T-helper 2 cell treated with Interferon-gamma antibody and Interleukin-4, amounts not matched to agents 5 μg/mL and 100 μg/mL, for 36 hours (primary cell): ENCODE results near the gene SH3GL2.

Experiments used
- DNase-seq: peaks from one replicate; pipeline ENCODE4 v3.0.0; 2021; ENCODE audit warnings: low spot score
- H3K27ac Mint-ChIP-seq: one replicate; pipeline ENCODE4 v1.8.0; 2021; ENCODE audit warnings: mild to moderate bottlenecking, mixed read lengths
- H3K27me3 Mint-ChIP-seq: one replicate; pipeline ENCODE4 v1.8.0; 2021; ENCODE audit warnings: low read depth, mixed read lengths
- H3K36me3 Mint-ChIP-seq: one replicate; pipeline ENCODE4 v1.8.0; 2021; ENCODE audit warnings: low read depth, mixed read lengths
- H3K4me1 Mint-ChIP-seq: one replicate; pipeline ENCODE4 v1.8.0; 2021; ENCODE audit warnings: low read depth, mixed read lengths
- H3K4me3 Mint-ChIP-seq: one replicate; pipeline ENCODE4 v1.8.0; 2022; ENCODE audit warnings: mild to moderate bottlenecking, moderate library complexity, mixed read lengths
- H3K9me3 Mint-ChIP-seq: one replicate; pipeline ENCODE4 v1.8.0; 2021; ENCODE audit warnings: mixed read lengths

The SH3GL2 gene

DNA sequence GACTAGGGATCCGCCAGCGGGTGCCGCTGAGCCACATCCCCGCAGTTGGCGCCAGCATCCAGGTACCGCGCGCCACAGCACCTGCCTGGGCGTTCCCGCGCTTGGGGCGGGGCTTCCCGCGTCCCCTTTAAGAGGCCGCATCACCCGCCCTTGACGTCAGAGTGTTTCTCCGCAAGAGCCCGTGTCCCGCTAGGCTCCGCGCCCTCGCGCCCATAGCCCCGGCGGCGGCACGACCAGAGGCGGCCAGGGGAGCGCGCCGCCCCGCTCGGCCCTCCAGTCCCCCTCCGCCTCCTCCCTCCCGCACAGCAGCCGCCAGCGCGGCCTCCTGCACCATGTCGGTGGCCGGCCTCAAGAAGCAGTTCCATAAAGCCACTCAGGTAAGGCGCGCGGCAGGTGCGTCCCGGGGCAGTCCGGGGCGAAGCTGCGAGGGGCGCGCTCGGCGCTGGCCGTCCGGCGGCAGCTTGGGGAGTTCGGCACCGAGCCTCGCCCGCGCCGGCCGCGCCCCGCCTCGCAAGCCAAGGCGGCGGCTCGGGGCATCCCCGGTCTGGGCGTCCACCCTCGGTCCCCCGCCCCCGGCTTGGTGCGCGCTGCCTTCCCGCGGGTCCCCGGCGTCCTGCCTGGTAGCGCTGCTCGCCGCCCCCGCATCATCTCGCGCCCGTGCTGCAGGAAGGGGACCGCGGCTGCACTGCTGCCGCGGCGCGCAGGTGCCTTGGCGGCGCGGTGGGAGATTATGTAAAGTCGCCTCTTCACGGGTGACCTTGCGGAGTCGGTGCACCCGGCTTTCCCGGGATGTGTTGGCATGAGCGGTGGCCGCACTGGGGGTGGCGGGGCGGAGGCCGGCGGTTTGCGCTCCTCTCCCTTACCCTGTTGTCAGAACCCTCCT lies at the start of gene SH3GL2:
Gene SH3GL2, plus strand, starts transcription at position 156 of the 883 bp plus-strand sequence.
- H3K4me1 Mint-ChIP-seq, result no peaks in the 10 kb centered on the region
- peaks cover 31% of the 10 kb centered on the region for H3K27me3 Mint-ChIP-seq
- DNase-seq, result no peak
- no peaks in the 10 kb centered on the region for H3K36me3 Mint-ChIP-seq
- peak within 1 kb of the TSS; percentile 60 for H3K4me3 Mint-ChIP-seq
- no peaks in the 10 kb centered on the region for H3K9me3 Mint-ChIP-seq
- H3K27ac Mint-ChIP-seq, result no peak within 1 kb of the TSS

DNA sequence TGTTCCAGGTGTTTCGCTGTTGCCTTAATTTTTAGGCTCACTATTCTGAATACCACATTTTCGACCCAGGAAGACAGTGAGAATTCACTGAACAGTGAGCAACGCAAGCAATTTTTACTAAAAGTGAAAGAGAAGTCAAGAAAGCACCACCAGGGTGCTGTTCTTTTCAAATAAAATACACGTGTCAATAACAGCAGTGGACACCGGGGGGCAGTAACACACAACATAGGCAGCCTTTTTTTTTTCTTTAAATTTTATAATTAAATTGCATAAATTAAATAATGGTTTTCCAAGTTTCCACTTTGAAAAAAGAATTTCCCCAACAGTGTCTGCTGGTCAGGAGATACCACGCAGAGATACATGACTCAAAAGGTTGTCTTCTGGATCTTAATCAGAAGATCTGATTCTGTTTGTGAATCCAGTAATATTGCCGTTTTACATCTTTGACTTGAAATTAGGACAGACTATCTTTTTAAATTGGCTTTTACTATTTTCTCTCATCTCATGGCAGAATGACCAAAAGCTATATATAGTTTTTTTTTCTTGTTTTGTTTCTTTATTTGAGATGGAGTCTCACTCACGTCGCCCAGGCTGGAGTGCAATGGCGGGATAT lies 47.1 kb upstream of the SH3GL2 start:
- H3K9me3 Mint-ChIP-seq, result no peaks in the 10 kb centered on the region
- no peak overlapping the region for H3K27ac Mint-ChIP-seq
- H3K4me1 Mint-ChIP-seq, result no peaks in the 10 kb centered on the region
- no peaks in the 10 kb centered on the region for H3K36me3 Mint-ChIP-seq
- H3K27me3 Mint-ChIP-seq, result no peaks in the 10 kb centered on the region
- peak; percentile 4 for DNase-seq
- H3K4me3 Mint-ChIP-seq, result no peak overlapping the region

DNA sequence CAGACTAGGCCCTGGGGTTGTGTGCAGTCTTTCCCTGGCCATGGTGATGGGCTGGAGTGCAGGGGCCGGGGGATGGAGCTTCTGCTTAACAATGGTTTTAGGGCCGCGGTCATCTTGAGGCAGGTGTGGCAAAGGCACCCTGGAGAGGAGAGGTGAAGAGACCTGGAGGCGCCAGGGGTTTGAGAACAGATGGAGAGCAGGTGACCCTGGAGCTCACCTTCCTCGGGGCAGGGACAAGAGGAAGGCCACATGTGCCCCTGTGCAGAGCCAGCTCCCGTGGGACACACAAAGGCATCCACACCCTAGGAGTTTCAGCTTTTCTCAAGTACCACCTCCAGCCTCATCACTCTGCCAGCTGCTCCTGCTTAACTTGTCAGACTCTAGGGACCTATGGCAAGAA lies 46.4 kb upstream of the SH3GL2 start:
- Mint-ChIP-seq H3K27ac (no peak overlapping the region), H3K9me3 (no peaks in the 10 kb centered on the region), H3K4me1 (no peaks in the 10 kb centered on the region), H3K36me3 (no peaks in the 10 kb centered on the region), H3K27me3 (no peaks in the 10 kb centered on the region), H3K4me3 (no peak overlapping the region)
- DNase-seq, result no peak

DNA sequence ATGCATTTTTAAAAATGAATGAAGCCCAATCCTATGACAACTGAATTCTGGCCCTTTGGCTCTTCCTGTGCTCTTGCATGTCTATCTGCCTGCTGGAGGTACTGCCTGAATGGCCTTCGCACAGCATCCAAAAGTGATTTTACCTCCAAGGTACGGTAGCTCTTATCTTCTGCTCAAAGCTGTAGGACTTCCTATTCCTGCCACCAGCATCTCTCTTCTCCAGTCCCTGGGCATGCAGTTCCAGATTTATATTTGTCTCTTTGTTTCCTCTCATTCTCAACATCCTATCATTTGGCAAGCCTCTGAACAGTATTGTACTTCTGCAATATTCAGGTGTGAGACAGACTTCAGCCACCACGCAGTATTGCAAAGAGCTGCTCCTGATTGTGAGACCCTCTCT lies 43.7 kb upstream of the SH3GL2 start:
- H3K4me3 Mint-ChIP-seq, result no peak overlapping the region
- H3K27ac Mint-ChIP-seq, result no peak overlapping the region
- no peak for DNase-seq
- no peaks in the 10 kb centered on the region for H3K27me3 Mint-ChIP-seq
- no peaks in the 10 kb centered on the region for H3K4me1 Mint-ChIP-seq
- no peaks in the 10 kb centered on the region for H3K9me3 Mint-ChIP-seq
- H3K36me3 Mint-ChIP-seq, result no peaks in the 10 kb centered on the region

DNA sequence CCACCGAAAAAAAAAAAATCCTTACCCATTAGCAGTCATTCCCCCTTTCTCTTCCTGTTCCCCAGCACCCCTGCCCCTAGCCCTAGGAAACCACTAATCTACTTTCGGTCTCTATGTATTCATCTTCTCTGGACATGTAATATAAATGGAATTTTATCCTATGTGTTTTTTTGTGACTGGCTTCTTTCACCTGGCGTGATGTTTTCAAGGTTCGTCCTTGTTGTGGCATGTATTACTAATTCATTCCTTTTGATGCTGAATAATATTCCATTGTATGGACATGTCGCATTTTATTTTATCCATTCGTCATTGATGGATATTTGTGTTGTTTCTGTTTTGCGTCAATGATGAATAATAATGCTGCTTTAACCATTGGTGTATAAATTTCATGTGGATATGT lies 42.8 kb upstream of the SH3GL2 start:
- no peak for DNase-seq
- Mint-ChIP-seq H3K4me1 (no peaks in the 10 kb centered on the region), H3K9me3 (peaks cover 6% of the 10 kb centered on the region), H3K36me3 (no peaks in the 10 kb centered on the region), H3K4me3 (no peak overlapping the region), H3K27me3 (no peaks in the 10 kb centered on the region), H3K27ac (no peak overlapping the region)

DNA sequence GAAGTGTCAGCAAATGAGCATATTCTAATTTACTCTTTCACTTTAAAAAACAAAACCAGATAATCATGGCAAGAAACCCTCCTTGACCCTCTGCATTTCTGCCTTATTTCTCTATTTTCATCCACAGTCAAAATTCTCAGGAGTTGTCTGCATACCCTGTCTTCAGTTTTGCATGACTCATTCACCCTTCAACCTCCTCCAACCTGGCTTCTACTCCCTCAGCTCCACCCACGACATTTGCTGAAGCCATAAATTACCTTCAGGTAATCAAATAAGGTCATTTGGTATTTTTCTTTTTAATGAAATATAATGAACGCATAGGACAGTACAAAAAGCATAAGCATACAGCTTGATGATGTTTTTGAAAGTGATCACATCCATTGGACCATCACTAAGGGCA lies 27.8 kb upstream of the SH3GL2 start:
- no peak for DNase-seq
- no peak overlapping the region for H3K4me3 Mint-ChIP-seq
- H3K9me3 Mint-ChIP-seq, result peaks cover 5% of the 10 kb centered on the region
- no peaks in the 10 kb centered on the region for H3K36me3 Mint-ChIP-seq
- H3K4me1 Mint-ChIP-seq, result no peaks in the 10 kb centered on the region
- no peaks in the 10 kb centered on the region for H3K27me3 Mint-ChIP-seq
- no peak overlapping the region for H3K27ac Mint-ChIP-seq

DNA sequence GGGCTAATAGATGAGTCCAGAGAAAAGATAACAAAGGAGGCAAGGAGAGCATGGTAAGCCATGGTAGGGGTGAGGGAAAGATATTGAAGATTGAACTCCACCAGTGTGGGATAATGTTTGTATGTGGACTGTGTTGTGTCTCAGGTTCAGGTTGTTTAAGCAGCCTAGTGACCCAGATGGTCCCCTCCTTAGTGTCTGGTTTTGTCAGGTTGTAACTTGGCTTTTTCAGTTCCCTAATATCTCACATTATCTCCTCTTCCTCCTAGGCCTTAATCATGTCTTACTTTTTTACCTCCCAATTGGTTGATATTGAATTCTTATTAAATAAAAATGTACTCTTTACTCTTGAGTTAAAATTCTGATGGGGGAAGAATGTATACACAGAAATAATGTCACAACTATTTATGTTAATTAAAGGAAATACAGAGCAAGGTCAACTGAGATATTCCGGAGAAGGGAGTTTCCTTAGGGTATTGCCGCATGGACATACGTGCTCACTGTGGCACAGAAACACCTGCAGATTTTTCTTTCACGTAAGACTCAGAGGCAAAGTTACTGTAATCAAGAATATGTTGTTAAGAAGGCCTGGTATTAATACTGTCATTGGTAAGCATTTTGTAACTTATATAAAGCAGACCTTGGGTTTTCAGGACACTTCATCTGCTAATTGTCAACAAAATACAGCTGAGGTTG lies 23.4 kb upstream of the SH3GL2 start:
- Mint-ChIP-seq H3K27me3 (no peaks in the 10 kb centered on the region), H3K4me1 (no peaks in the 10 kb centered on the region), H3K27ac (no peak overlapping the region), H3K9me3 (no peaks in the 10 kb centered on the region), H3K4me3 (no peak overlapping the region), H3K36me3 (no peaks in the 10 kb centered on the region)
- DNase-seq, result no peak

DNA sequence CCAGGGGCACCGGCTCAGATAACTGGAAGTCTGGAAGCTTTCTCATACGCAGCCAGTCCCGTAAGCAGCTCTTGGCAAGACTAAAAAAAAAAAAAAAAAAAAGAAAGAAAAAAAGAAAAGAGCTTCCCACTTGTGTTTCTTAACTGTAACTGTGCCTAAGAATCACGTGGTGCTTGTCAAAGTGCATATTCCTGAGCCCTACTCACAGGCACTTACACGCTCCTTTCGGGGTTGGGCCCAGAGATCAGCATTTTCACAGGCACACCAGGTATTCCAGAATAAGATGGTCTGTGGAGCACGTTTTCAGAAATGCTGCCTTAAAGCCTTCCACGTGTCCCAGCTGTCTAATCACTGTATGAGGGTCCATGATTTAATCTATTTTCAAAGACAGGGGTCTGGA lies 22.6 kb upstream of the SH3GL2 start:
- Mint-ChIP-seq H3K36me3 (no peaks in the 10 kb centered on the region), H3K4me3 (no peak overlapping the region), H3K9me3 (no peaks in the 10 kb centered on the region), H3K4me1 (no peaks in the 10 kb centered on the region), H3K27me3 (no peaks in the 10 kb centered on the region), H3K27ac (no peak overlapping the region)
- DNase-seq, result no peak

DNA sequence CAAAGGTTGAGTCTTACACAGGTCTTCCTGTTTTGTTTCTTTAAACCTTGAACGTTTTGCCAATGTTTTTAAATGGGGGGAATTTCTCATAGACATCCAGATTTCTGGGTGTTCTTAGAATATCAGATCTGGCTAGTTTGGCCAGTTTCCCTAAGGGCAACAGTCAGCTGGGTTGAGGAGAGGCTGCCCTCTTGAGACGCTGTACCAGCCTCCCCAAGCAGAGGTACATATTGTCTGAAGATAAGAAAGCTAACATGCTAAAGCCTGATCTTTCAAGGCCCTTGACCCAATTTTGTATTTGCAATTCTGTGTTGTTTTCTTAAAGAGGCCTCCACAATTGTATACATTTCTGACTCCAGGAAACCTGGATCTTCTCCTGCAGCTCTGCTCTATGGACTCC lies 21.9 kb upstream of the SH3GL2 start:
- DNase-seq, result no peak
- Mint-ChIP-seq H3K27me3 (no peaks in the 10 kb centered on the region), H3K36me3 (no peaks in the 10 kb centered on the region), H3K4me3 (no peak overlapping the region), H3K4me1 (no peaks in the 10 kb centered on the region), H3K27ac (no peak overlapping the region), H3K9me3 (no peaks in the 10 kb centered on the region)

DNA sequence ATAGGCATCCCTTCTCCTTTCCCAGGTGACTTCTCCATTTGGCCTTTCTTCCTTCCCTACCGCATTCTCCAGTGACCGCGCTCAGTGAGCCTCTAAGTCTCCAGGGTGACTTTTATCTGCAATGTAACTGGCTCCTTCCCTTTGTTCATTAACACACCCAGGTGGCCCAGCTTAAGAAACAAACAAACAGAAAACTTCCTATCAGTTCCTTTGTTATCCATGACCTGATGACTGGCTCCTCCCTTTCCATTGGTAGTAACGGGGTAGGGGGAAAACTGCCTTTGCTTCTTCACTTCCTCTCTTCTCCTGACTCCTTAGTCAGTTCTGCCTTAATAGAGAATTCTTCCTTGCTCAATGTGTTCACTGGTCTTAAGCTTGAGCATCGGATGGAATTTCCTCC lies 7.0 kb upstream of the SH3GL2 start:
- Mint-ChIP-seq H3K9me3 (no peaks in the 10 kb centered on the region), H3K4me1 (no peaks in the 10 kb centered on the region), H3K27me3 (no peaks in the 10 kb centered on the region), H3K4me3 (no peak overlapping the region), H3K36me3 (no peaks in the 10 kb centered on the region), H3K27ac (no peak overlapping the region)
- DNase-seq, result no peak

DNA sequence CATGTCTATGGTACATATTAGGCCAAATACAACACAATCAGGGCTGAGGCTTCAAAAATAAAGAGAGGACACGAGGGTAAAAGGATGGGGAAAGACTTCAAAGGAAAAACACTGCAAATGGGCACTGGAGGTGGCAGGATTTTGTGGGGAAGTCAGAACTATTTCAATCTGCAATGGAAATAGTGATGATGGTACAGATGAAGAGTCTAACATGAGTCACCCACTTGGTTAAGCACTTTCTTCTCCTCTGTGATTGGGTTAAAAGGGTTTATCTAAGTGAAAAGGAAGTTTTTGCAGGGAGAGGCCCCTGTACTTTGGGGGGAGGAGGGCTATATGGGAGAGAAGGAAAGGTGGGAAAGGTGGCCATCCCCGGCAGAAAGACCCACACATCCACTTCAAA lies 4.5 kb upstream of the SH3GL2 start:
- no peak for DNase-seq
- no peak overlapping the region for H3K4me3 Mint-ChIP-seq
- no peaks in the 10 kb centered on the region for H3K36me3 Mint-ChIP-seq
- H3K9me3 Mint-ChIP-seq, result no peaks in the 10 kb centered on the region
- H3K4me1 Mint-ChIP-seq, result no peaks in the 10 kb centered on the region
- no peak overlapping the region for H3K27ac Mint-ChIP-seq
- H3K27me3 Mint-ChIP-seq, result peaks cover 9% of the 10 kb centered on the region

DNA sequence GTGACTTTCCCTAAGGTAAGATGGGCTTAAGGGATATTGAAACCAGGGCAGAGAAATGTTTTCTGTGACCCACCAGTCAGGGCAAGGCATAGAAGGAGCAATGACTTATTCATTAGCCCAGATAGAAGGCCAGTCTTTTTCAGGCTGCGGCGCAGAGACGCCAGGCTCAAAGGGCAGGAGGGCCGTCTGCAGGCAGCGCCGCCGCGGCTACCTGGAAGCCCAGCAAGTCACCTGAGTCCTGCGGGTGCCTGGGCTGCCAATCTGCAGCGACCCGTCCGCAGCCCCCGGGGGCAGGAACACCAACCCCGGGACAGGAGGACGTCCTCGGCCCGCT lies 322 bp upstream of the SH3GL2 start:
- Mint-ChIP-seq H3K27me3 (peaks cover 31% of the 10 kb centered on the region), H3K4me1 (no peaks in the 10 kb centered on the region), H3K9me3 (no peaks in the 10 kb centered on the region), H3K36me3 (no peaks in the 10 kb centered on the region), H3K27ac (no peak overlapping the region), H3K4me3 (peak overlapping the region; percentile 34)
- DNase-seq, result no peak

DNA sequence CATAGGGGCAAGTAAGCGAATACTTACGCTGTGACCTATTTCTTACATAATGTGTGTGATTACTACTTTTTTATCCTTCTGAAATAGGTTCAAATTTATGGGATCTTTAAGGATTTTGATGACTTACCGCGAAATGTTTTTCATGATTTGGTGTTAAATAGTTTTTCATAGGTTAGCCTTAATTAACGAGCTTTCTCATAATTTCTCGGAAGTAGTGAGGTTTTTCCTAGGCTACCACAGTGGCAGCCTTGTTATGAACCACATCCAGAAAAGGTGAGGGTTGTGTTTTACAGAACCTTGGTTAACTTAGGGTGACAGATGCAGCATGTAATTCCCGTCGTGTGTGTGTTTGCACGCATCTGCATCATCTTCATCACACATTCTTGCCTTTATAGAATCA lies 1.3 kb downstream of the SH3GL2 start:
- no peaks in the 10 kb centered on the region for H3K9me3 Mint-ChIP-seq
- H3K36me3 Mint-ChIP-seq, result no peaks in the 10 kb centered on the region
- no peak overlapping the region for H3K27ac Mint-ChIP-seq
- no peak for DNase-seq
- H3K4me3 Mint-ChIP-seq, result no peak overlapping the region
- no peaks in the 10 kb centered on the region for H3K4me1 Mint-ChIP-seq
- peaks cover 31% of the 10 kb centered on the region for H3K27me3 Mint-ChIP-seq

DNA sequence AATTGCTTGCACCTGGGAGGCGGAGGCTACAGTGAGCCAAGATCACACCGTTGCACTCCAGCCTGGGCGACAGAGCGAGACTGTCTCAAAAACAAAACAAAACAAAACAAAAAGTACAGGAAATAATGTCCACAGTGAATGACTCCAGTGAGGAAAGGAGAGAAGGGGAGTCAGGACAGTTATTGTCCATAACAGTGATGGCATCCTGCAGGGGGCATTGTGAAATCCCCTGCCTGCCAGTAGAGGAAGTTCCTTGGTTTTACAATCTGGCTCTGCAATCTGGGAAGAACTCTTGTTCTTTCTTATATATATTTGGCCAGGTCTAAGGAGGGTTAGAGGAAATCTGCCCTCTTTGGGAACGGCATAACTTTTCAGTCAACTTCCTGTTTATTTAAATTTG lies 8.2 kb downstream of the SH3GL2 start:
- Mint-ChIP-seq H3K27ac (no peak overlapping the region), H3K27me3 (peaks cover 3% of the 10 kb centered on the region), H3K4me1 (no peaks in the 10 kb centered on the region), H3K9me3 (no peaks in the 10 kb centered on the region), H3K4me3 (no peak overlapping the region), H3K36me3 (no peaks in the 10 kb centered on the region)
- no peak for DNase-seq
